Retinal pigment epithelial cell (primary cell): Measurements from ENCODE around the gene CENPVL1.

Experiments
- DNase-seq: peaks from one replicate; pipeline ENCODE4 v3.0.0-alpha.2; 2010; ENCODE audit warnings: low read depth
- H3K4me3 ChIP-seq: 2 replicates; pipeline ENCODE4 v1.5.1; 2011; ENCODE audit warnings: mild to moderate bottlenecking, low read length, control low read depth, moderate library complexity
- CTCF ChIP-seq: conservative IDR thresholded peaks from 2 replicates; pipeline ENCODE4 v1.5.1; 2011; ENCODE audit warnings: low read depth, low read length, control low read depth, inconsistent platforms

The CENPVL1 gene

GRCh38 chrX:51737091-51737490 lies 26.8 kb downstream of the CENPVL1 start:
- no peak for TF ChIP-seq CTCF
- no peak overlapping the region for H3K4me3 ChIP-seq
- no peak for DNase-seq

GRCh38 chrX:51742586-51742985 lies 32.3 kb downstream of the CENPVL1 start:
- no peak for DNase-seq
- no peak for TF ChIP-seq CTCF
- no peak overlapping the region for H3K4me3 ChIP-seq

GRCh38 chrX:51743179-51743957 lies 33.1 kb downstream of the CENPVL1 start, which contains the start of gene GSPT2:
Gene GSPT2, plus strand, starts transcription at chrX:51743442. Its CDS starts 185 bp downstream, at chrX:51743627.
- no peak for TF ChIP-seq CTCF
- peak within 1 kb of the TSS; percentile 60 for H3K4me3 ChIP-seq
- DNase-seq: peak; percentile 17

- no peak for DNase-seq
- H3K4me3 ChIP-seq: no peak overlapping the region
- no peak for TF ChIP-seq CTCF
Measured at GRCh38 chrX:51747671-51748070, 37.4 kb downstream of the CENPVL1 start.

GRCh38 chrX:51759055-51759839 lies 48.9 kb downstream of the CENPVL1 start:
- TF ChIP-seq CTCF: no peak

GRCh38 chrX:51760657-51761056 lies 50.3 kb downstream of the CENPVL1 start:
- no peak overlapping the region for H3K4me3 ChIP-seq
- DNase-seq: no peak
- no peak for TF ChIP-seq CTCF

More at GRCh38 chrX:51759055-51759839, 48.9 kb downstream of the CENPVL1 start:
- no peak for DNase-seq
- H3K4me3 ChIP-seq: no peak overlapping the region
